ENCODE results near the gene CDHR2. TPM values are rescaled to one million over a fixed set of nuclear protein-coding genes. Genes with fewer than 3 reads are reported as not detected.

The CDHR2 gene
- total RNA-seq, 4 donors from 2014 or later, result 0.15 TPM; not detected in 3

DNA sequence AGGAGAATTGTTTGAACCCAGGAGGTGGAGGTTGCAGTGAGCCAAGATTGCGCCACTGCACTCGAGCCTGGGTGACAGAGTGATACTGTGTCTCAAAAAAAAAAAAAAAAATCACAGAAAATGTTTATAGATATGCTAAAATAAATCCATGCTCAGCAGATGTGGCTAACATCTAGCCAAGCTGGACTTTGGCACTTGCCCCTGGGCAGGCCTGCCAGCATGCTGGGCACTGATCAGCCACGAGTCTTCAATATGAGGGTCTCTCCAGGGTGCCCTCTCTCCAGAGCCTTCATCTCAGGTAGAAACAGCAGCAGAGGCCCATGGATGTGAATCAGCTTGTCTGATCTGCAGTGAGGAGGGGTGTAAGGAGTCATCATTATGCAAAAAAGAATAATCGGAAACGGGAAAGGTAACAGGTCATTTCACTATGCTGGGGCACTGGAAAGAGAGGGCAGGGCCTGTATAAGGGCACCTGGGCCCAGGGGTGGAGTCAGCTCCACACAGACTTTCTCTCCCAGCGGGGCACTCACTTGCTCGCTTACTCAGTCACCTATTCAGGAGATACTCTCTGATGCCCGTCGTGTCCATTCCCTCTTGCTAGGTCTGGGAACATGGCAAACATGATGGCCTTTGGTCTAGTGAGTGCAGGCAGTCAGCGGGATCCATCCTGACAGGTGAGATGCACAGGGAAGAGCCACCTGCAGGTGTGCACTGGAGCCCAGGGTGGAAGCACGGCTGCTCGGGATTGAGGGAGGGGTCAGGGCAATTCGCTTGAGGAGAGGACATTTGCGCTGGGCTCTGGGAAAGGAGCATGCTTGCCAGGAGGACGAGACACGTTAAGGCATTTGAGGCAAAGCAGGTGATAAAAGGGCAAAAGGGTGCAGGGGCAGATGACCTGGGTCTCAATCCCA is 29.1 kb upstream of the CDHR2 start:
- Histone ChIP-seq H3K4me3 (no peak overlapping the region), H3K36me3 (no peaks in the 10 kb centered on the region), H3K4me1 (no peaks in the 10 kb centered on the region), H3K9me3 (no peaks in the 10 kb centered on the region), H3K27me3 (no peaks in the 10 kb centered on the region), H3K27ac (no peak overlapping the region)
- WGBS, 2 donors (ENCODE audit: low coverage in 1 of 2), result 40 to 68% methylated on average over 2 to 15 of the region's 16 CpGs
- TF ChIP-seq EP300 (IDR thresholded peaks at IDR 0.05), result no peak
- TF ChIP-seq POLR2AphosphoS5 (IDR thresholded peaks at IDR 0.05), result no peak
- TF ChIP-seq, protein P1, sequence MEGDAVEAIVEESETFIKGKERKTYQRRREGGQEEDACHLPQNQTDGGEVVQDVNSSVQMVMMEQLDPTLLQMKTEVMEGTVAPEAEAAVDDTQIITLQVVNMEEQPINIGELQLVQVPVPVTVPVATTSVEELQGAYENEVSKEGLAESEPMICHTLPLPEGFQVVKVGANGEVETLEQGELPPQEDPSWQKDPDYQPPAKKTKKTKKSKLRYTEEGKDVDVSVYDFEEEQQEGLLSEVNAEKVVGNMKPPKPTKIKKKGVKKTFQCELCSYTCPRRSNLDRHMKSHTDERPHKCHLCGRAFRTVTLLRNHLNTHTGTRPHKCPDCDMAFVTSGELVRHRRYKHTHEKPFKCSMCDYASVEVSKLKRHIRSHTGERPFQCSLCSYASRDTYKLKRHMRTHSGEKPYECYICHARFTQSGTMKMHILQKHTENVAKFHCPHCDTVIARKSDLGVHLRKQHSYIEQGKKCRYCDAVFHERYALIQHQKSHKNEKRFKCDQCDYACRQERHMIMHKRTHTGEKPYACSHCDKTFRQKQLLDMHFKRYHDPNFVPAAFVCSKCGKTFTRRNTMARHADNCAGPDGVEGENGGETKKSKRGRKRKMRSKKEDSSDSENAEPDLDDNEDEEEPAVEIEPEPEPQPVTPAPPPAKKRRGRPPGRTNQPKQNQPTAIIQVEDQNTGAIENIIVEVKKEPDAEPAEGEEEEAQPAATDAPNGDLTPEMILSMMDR (IDR thresholded peaks at IDR 0.05), result no peak
- no peak for TF ChIP-seq POLR2A (IDR thresholded peaks at IDR 0.05)
- ATAC-seq, result no peak

DNA sequence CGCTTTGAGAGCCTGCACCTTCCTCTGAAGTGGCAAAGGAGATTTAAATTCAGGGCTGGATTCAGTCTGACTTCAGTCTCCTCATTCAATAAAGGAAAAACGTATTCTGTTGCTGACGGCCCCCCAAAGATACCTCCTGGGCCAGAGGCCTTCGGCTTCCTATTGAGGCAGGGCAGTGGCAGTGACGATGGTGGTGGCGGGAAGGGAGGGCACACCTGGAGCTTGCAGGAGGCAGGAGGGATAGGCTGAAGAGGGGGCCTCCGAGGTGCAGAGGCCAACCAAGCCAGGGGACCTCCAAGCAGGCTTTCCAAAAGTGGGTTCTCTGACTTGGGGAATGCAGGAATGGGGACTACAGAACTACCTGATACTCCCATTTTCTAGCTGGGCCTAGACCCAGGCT is 27.9 kb upstream of the CDHR2 start:
- peaks cover 0 to 2% of the 10 kb centered on the region in 2 donors for H3K36me3 ChIP-seq
- WGBS, 2 donors (ENCODE audit: low coverage in 1 of 2), result 68 to 80% methylated on average over 1 to 2 of the region's 7 CpGs
- H3K27me3 ChIP-seq, result no peaks in the 10 kb centered on the region
- H3K27ac ChIP-seq, result no peak overlapping the region
- no peaks in the 10 kb centered on the region for H3K9me3 ChIP-seq
- no peak overlapping the region for H3K4me3 ChIP-seq
- H3K4me1 ChIP-seq, result no peaks in the 10 kb centered on the region
- no peak for ATAC-seq
- TF ChIP-seq, protein P1 (IDR thresholded peaks at IDR 0.05), result no peak
- TF ChIP-seq POLR2A (IDR thresholded peaks at IDR 0.05), result no peak
- no peak for TF ChIP-seq EP300 (IDR thresholded peaks at IDR 0.05)
- no peak for TF ChIP-seq POLR2AphosphoS5 (IDR thresholded peaks at IDR 0.05)

DNA sequence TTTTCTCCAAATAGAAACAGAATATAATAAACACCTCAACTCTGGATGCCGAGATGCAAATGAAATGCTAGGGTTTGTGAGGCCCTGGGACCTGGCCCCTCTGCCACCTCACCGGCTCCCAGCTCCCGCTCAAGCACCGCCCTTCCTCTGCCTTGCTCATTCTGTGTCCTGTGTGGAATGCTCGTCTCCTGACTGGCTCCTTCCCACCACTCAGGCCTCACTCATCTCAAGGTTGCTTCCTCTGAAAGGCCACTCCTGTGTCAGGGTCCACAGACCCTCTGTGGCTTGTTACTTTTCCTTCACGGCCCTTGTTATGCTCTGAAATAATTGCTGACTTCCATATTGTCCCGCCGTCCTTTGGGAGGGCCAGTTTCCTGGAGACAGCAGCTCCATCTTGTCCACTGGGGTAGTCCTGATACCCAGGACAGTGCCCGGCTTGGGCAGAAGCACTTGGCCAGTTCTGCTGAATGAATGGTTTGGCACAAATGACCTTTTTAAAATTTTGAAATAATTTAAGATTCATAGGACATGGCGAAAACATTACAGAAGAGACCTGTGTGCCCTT is 27.4 kb upstream of the CDHR2 start:
- no peaks in the 10 kb centered on the region for H3K4me1 ChIP-seq
- WGBS, 2 donors (ENCODE audit: low coverage in 1 of 2), result 43 to 88% methylated on average over 7 to 8 of the region's 10 CpGs
- H3K36me3 ChIP-seq, result peaks cover 0 to 5% of the 10 kb centered on the region in 2 donors
- TF ChIP-seq, protein P1 (IDR thresholded peaks at IDR 0.05), result no peak
- TF ChIP-seq EP300 (IDR thresholded peaks at IDR 0.05) (no peak), POLR2A (IDR thresholded peaks at IDR 0.05) (no peak), POLR2AphosphoS5 (IDR thresholded peaks at IDR 0.05) (no peak)
- no peak overlapping the region for H3K4me3 ChIP-seq
- H3K27me3 ChIP-seq, result no peaks in the 10 kb centered on the region
- H3K9me3 ChIP-seq, result no peaks in the 10 kb centered on the region
- no peak for ATAC-seq
- no peak overlapping the region for H3K27ac ChIP-seq

DNA sequence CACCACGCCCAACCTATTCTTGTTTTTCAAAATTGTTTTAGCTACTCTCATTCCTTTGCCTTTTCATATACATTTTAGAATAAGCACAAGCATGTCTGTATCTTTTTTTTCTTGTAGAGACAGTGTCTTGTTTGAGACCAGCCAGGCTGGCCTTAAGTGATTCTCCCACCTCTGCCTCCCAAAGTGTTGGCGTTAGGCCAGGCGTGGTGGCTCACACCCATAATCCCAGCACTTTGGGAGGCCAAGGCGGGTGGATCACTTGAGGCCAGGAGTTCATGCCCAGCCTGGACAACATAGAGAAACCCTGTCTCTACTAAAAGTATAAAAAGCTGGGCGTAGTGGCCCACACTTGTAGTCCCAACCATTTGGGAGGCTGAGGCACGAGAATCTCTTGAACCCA is 25.0 kb upstream of the CDHR2 start:
- H3K36me3 ChIP-seq, result peaks cover 0 to 29% of the 10 kb centered on the region in 2 donors
- no peaks in the 10 kb centered on the region for H3K9me3 ChIP-seq
- H3K27ac ChIP-seq, result no peak overlapping the region
- WGBS, 2 donors (ENCODE audit: low coverage in 1 of 2), result 81% methylated on average over 4 of the region's 6 CpGs; no CpG with 5 or more reads in 1 of the 2 donors
- H3K4me1 ChIP-seq, result peaks cover 0 to 10% (median 4%) of the 10 kb centered on the region in 3 donors
- H3K4me3 ChIP-seq, result no peak overlapping the region
- no peaks in the 10 kb centered on the region for H3K27me3 ChIP-seq
- ATAC-seq, result no peak
- no peak for TF ChIP-seq POLR2AphosphoS5 (IDR thresholded peaks at IDR 0.05)
- TF ChIP-seq, protein P1 (IDR thresholded peaks at IDR 0.05), result no peak
- no peak for TF ChIP-seq EP300 (IDR thresholded peaks at IDR 0.05)
- no peak for TF ChIP-seq POLR2A (IDR thresholded peaks at IDR 0.05)
